Measurements from ENCODE around the gene MAP1LC3A.

MAP1LC3A gene

GRCh38 chr20:34552569-34552968 is 5.9 kb upstream of the MAP1LC3A start:
- no peak for DNase-seq

GRCh38 chr20:34553366-34553867 is 5.1 kb upstream of the MAP1LC3A start:
- no peak for DNase-seq

- no peak for DNase-seq
Measured at GRCh38 chr20:34557936-34558319, 590 bp upstream of the MAP1LC3A start.

- no peak for DNase-seq
Measured at GRCh38 chr20:34559311-34560140, 1.0 kb downstream of the MAP1LC3A start.

- DNase-seq = no peak
Measured at GRCh38 chr20:34560141-34560523, 1.6 kb downstream of the MAP1LC3A start.

- DNase-seq = no peak
Measured at GRCh38 chr20:34560614-34561013, 2.1 kb downstream of the MAP1LC3A start.

- DNase-seq = no peak
Measured at GRCh38 chr20:34561661-34562060, 3.1 kb downstream of the MAP1LC3A start.

GRCh38 chr20:34562641-34563040 is 4.1 kb downstream of the MAP1LC3A start:
- no peak for DNase-seq

- no peak for DNase-seq
Measured at GRCh38 chr20:34564833-34565232, 6.3 kb downstream of the MAP1LC3A start.

GRCh38 chr20:34566978-34567891 is 8.7 kb downstream of the MAP1LC3A start:
- DNase-seq = no peak

GRCh38 chr20:34567892-34568865 is 9.7 kb downstream of the MAP1LC3A start:
- DNase-seq = no peak

GRCh38 chr20:34569598-34569997 is 11.1 kb downstream of the MAP1LC3A start:
- no peak for DNase-seq

- DNase-seq = no peak
Measured at GRCh38 chr20:34570859-34571306, 12.4 kb downstream of the MAP1LC3A start.

GRCh38 chr20:34571753-34572152 is 13.2 kb downstream of the MAP1LC3A start:
- no peak for DNase-seq

- no peak for DNase-seq
Measured at GRCh38 chr20:34573541-34574300, 15.2 kb downstream of the MAP1LC3A start.

- no peak for DNase-seq
Measured at GRCh38 chr20:34574426-34574825, 15.9 kb downstream of the MAP1LC3A start.

GRCh38 chr20:34574861-34575260 is 16.3 kb downstream of the MAP1LC3A start:
- DNase-seq = no peak

- DNase-seq = no peak
Measured at GRCh38 chr20:34575271-34575670, 16.8 kb downstream of the MAP1LC3A start.

GRCh38 chr20:34575756-34576155 is 17.2 kb downstream of the MAP1LC3A start:
- no peak for DNase-seq

GRCh38 chr20:34577061-34577460 is 18.5 kb downstream of the MAP1LC3A start:
- no peak for DNase-seq

GRCh38 chr20:34578025-34578424 is 19.5 kb downstream of the MAP1LC3A start:
- DNase-seq = no peak

- no peak for DNase-seq
Measured at GRCh38 chr20:34578521-34578920, 20.0 kb downstream of the MAP1LC3A start.

Data from activated T-cell treated with anti-CD3 and anti-CD28 coated beads, Interleukin-2, amount 50 U/mL, for 48 hours (primary cell).